Measurements from ENCODE around the gene RIPPLY1. TPM values are rescaled to one million over a fixed set of nuclear protein-coding genes. Genes with fewer than 3 reads are reported as not detected.

RIPPLY1 gene
- total and polyA plus RNA-seq, 8 donors = not detected

GRCh38 chrX:106933538-106933961 is 30.4 kb upstream of the RIPPLY1 start:
- Histone ChIP-seq H3K27me3 (peaks cover 0 to 11% (median 0%) of the 10 kb centered on the region in 3 donors), H3K4me3 (no peak overlapping the region), H3K9me3 (no peaks in the 10 kb centered on the region), H3K4me1 (peaks cover 0 to 12% (median 4%) of the 10 kb centered on the region in 4 donors), H3K36me3 (peaks cover 0 to 8% (median 0%) of the 10 kb centered on the region in 4 donors), H3K27ac (no peak overlapping the region)
- DNase-seq = peak; percentile 54 to 62
- 0 to 24% (median 18%) methylated on average over 3 of the region's 3 CpGs for WGBS, 5 donors
- TF ChIP-seq POLR2A (IDR thresholded peaks at IDR 0.05) (no peak), POLR2AphosphoS5 (IDR thresholded peaks at IDR 0.05) (peak in 1 of 3 donors; percentile 20)
- intact Hi-C loops (cut with DNase I; ENCODE audit: low total_unique reads) = no loop called here

DNA sequence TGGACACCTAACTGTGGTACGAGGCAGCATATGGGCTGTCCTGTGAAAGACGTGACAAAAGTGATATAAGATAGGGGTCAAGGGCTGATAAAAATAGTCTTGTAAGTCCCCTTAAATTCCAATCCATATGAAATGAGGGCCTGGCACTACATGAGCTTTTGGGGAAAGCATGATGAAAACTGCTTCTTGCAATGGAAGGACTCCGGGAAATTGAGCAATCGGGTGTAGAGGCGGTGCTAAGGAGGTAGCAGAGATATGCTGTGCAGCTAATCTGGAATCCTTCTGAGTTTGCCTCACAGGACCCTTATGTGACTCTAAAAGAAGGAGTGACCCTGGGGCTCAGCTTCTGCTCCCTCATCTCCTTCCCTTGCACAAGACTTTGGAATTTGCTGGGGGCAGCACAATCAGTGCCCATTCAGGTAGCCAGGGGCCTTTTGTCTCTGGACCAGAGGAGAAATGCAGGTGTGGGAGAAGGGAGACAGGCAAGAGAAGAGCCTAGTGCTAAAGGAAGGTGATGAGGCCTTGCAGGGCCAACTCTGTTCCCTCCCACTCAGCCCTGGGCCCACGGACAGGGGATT is 29.9 kb upstream of the RIPPLY1 start:
- peaks cover 0 to 12% (median 4%) of the 10 kb centered on the region in 4 donors for H3K4me1 ChIP-seq
- WGBS, 5 donors = 37 to 81% (median 43%) methylated on average over 5 to 6 of the region's 6 CpGs
- TF ChIP-seq POLR2A (IDR thresholded peaks at IDR 0.05) = no peak
- TF ChIP-seq, protein P1, sequence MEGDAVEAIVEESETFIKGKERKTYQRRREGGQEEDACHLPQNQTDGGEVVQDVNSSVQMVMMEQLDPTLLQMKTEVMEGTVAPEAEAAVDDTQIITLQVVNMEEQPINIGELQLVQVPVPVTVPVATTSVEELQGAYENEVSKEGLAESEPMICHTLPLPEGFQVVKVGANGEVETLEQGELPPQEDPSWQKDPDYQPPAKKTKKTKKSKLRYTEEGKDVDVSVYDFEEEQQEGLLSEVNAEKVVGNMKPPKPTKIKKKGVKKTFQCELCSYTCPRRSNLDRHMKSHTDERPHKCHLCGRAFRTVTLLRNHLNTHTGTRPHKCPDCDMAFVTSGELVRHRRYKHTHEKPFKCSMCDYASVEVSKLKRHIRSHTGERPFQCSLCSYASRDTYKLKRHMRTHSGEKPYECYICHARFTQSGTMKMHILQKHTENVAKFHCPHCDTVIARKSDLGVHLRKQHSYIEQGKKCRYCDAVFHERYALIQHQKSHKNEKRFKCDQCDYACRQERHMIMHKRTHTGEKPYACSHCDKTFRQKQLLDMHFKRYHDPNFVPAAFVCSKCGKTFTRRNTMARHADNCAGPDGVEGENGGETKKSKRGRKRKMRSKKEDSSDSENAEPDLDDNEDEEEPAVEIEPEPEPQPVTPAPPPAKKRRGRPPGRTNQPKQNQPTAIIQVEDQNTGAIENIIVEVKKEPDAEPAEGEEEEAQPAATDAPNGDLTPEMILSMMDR (IDR thresholded peaks at IDR 0.05) = no peak
- no peak for TF ChIP-seq EP300 (IDR thresholded peaks at IDR 0.05)
- TF ChIP-seq POLR2AphosphoS5 (IDR thresholded peaks at IDR 0.05) = no peak
- no peak overlapping the region for H3K4me3 ChIP-seq
- no peak overlapping the region for H3K27ac ChIP-seq
- H3K9me3 ChIP-seq = no peaks in the 10 kb centered on the region
- intact Hi-C loops (cut with DNase I; ENCODE audit: low total_unique reads) = no loop called here
- peaks cover 0 to 16% (median 0%) of the 10 kb centered on the region in 3 donors for H3K27me3 ChIP-seq
- no peak for DNase-seq
- H3K36me3 ChIP-seq = peaks cover 0 to 8% (median 0%) of the 10 kb centered on the region in 4 donors

GRCh38 chrX:106932492-106932923 is 29.4 kb upstream of the RIPPLY1 start:
- no peak overlapping the region for H3K27ac ChIP-seq
- WGBS, 5 donors = 53 to 81% (median 65%) methylated on average over 4 of the region's 4 CpGs
- no peak overlapping the region for H3K4me3 ChIP-seq
- intact Hi-C loops (cut with DNase I; ENCODE audit: low total_unique reads) = no loop called here
- TF ChIP-seq POLR2A (IDR thresholded peaks at IDR 0.05) (no peak), EP300 (IDR thresholded peaks at IDR 0.05) (no peak), POLR2AphosphoS5 (IDR thresholded peaks at IDR 0.05) (no peak)
- TF ChIP-seq, protein P1 (IDR thresholded peaks at IDR 0.05) = no peak
- H3K4me1 ChIP-seq = peaks cover 0 to 12% (median 4%) of the 10 kb centered on the region in 4 donors
- H3K27me3 ChIP-seq = peaks cover 0 to 14% (median 0%) of the 10 kb centered on the region in 3 donors
- peaks cover 0 to 2% (median 0%) of the 10 kb centered on the region in 4 donors for H3K36me3 ChIP-seq
- peak in 1 of 2 donors; percentile 25 for DNase-seq
- H3K9me3 ChIP-seq = no peaks in the 10 kb centered on the region

- no peaks in the 10 kb centered on the region for H3K36me3 ChIP-seq
- 68 to 97% (median 76%) methylated on average over 3 of the region's 3 CpGs for WGBS, 5 donors
- intact Hi-C loops (cut with DNase I; ENCODE audit: low total_unique reads) = no loop called here
- H3K9me3 ChIP-seq = no peaks in the 10 kb centered on the region
- TF ChIP-seq POLR2A (IDR thresholded peaks at IDR 0.05) (no peak), POLR2AphosphoS5 (IDR thresholded peaks at IDR 0.05) (no peak), EP300 (IDR thresholded peaks at IDR 0.05) (no peak)
- TF ChIP-seq, protein P1 (IDR thresholded peaks at IDR 0.05) = no peak
- no peak overlapping the region for H3K27ac ChIP-seq
- H3K27me3 ChIP-seq = peaks cover 0 to 14% (median 0%) of the 10 kb centered on the region in 3 donors
- H3K4me1 ChIP-seq = peaks cover 0 to 12% (median 4%) of the 10 kb centered on the region in 4 donors
- DNase-seq = no peak
- H3K4me3 ChIP-seq = no peak overlapping the region
These were observed 28.8 kb upstream of the RIPPLY1 start for GRCh38 chrX:106931831-106932491.

Data from stomach (tissue), 9 donors.